Activated CD8-positive, alpha-beta memory T cell treated with anti-CD3 and anti-CD28 coated beads for 4 hours (primary cell): ENCODE data around the gene SPINK7.

Experiments used
- DNase-seq, 2 donors: peaks; one replicate each; pipeline ENCODE4 v3.0.0-alpha.2; 2020; ENCODE audit warnings: low read depth in 2 of 2

Gene SPINK7

GRCh38 chr5:148343603-148344487 lies 31.6 kb downstream of the SPINK7 start:
- no peak for DNase-seq

GRCh38 chr5:148347706-148348105 lies 35.5 kb downstream of the SPINK7 start:
- no peak for DNase-seq

- DNase-seq: no peak
Observed at GRCh38 chr5:148352696-148353095, 40.5 kb downstream of the SPINK7 start.

- DNase-seq: no peak
Observed at GRCh38 chr5:148353634-148354033, 41.4 kb downstream of the SPINK7 start.

- DNase-seq: no peak
Observed at GRCh38 chr5:148364343-148364742, 52.1 kb downstream of the SPINK7 start.
